HG03558 (cell line): ENCODE measurements around the gene P2RY2.

Source experiments
- ATAC-seq: cut with Tn5 transposase; IDR thresholded peaks from one replicate; pipeline ENCODE4 v1.9.1; 2021; ENCODE audit warnings: moderate number of reproducible peaks; ENCODE audit not compliant: unreplicated experiment; ENCODE audit errors: extremely low read depth

The P2RY2 gene

GRCh38 chr11:73275381-73275750 is 57.3 kb downstream of the P2RY2 start:
- no peak for ATAC-seq

GRCh38 chr11:73277467-73277866 is 59.4 kb downstream of the P2RY2 start:
- ATAC-seq: no peak

- ATAC-seq: no peak
These were observed 62.5 kb downstream of the P2RY2 start for GRCh38 chr11:73280626-73281025.

GRCh38 chr11:73281201-73281741 is 63.2 kb downstream of the P2RY2 start:
- no peak for ATAC-seq

- no peak for ATAC-seq
These were observed 63.9 kb downstream of the P2RY2 start for GRCh38 chr11:73281796-73282660.

GRCh38 chr11:73283276-73284000 is 65.4 kb downstream of the P2RY2 start:
- ATAC-seq: no peak

GRCh38 chr11:73284106-73284505 is 66.0 kb downstream of the P2RY2 start:
- no peak for ATAC-seq

GRCh38 chr11:73285721-73286120 is 67.6 kb downstream of the P2RY2 start:
- ATAC-seq: no peak
